Liver (tissue), 9 donors: ENCODE measurements around the gene LRIT1. TPM values are rescaled to one million over a fixed set of nuclear protein-coding genes. Genes with fewer than 3 reads are reported as not detected.

ENCODE experiments used
- DNase-seq: peaks from one replicate; pipeline ENCODE4 v3.0.0-alpha.2; 2017; ENCODE audit warnings: low spot score
- H3K27ac ChIP-seq, 2 donors: one replicate each; pipeline ENCODE4 v1.7.0; 2013; ENCODE audit warnings: inconsistent platforms in 2 of 2, low read length in 2 of 2, control low read depth in 1 of 2, low read depth in 1 of 2, mild to moderate bottlenecking in 1 of 2
- H3K27me3 ChIP-seq, 4 donors: one replicate each; pipeline versions ENCODE4 v1.6.1 to v1.7.0; 2013; ENCODE audit warnings: low read length in 3 of 4, inconsistent platforms in 1 of 4, mild to moderate bottlenecking in 1 of 4, moderate library complexity in 1 of 4; ENCODE audit not compliant: control insufficient read depth in 4 of 4, insufficient read depth in 4 of 4
- H3K36me3 ChIP-seq, 4 donors: one replicate each; pipeline versions ENCODE4 v1.6.1 to v1.7.0; 2013; ENCODE audit warnings: low read length in 3 of 4, mild to moderate bottlenecking in 3 of 4, low read depth in 1 of 4, moderate library complexity in 1 of 4; ENCODE audit not compliant: control insufficient read depth in 4 of 4, insufficient read depth in 3 of 4
- H3K4me1 ChIP-seq, 4 donors: one replicate each; pipeline versions ENCODE4 v1.6.1 to v1.7.0; 2013; ENCODE audit warnings: low read length in 3 of 4, mild to moderate bottlenecking in 3 of 4, moderate library complexity in 1 of 4; ENCODE audit not compliant: control insufficient read depth in 4 of 4, insufficient read depth in 4 of 4
- H3K4me3 ChIP-seq, 3 donors: one replicate each; pipeline versions ENCODE4 v1.6.1 to v1.7.0; 2013; ENCODE audit warnings: low read length in 3 of 3, control low read depth in 1 of 3, low read depth in 1 of 3, mild to moderate bottlenecking in 1 of 3
- H3K9ac ChIP-seq, 2 donors: one replicate each; pipeline ENCODE4 v1.7.0; 2013; ENCODE audit warnings: low read length in 2 of 2, mild to moderate bottlenecking in 2 of 2, moderate library complexity in 2 of 2, control low read depth in 1 of 2, low read depth in 1 of 2
- H3K9me3 ChIP-seq, 4 donors: one replicate each; pipeline versions ENCODE4 v1.6.1 to v1.7.0; 2013; ENCODE audit warnings: low read length in 3 of 4; ENCODE audit not compliant: control insufficient read depth in 4 of 4
- CTCF ChIP-seq: fragments of 150-350 bp; IDR thresholded peaks from 2 replicates; pipeline ENCODE4 v1.5.1; 2017; ENCODE audit warnings: improper control_type of control experiment, low read depth, low read length; ENCODE audit not compliant: missing input control
- EGR1 ChIP-seq, 2 donors: IDR thresholded peaks; 2 replicates each; pipeline ENCODE4 v1.6.1; 2016 to 2018; ENCODE audit warnings: antibody characterized with exemption in 2 of 2, low read depth in 2 of 2
- FOXA1 ChIP-seq: IDR thresholded peaks from 2 replicates; pipeline ENCODE4 v1.6.1; 2016; ENCODE audit warnings: antibody characterized with exemption
- FOXA2 ChIP-seq: IDR thresholded peaks from 2 replicates; pipeline ENCODE4 v1.6.1; 2016; ENCODE audit warnings: antibody characterized with exemption
- GABPA ChIP-seq, 2 donors: IDR thresholded peaks in 1 of 2; conservative IDR thresholded peaks in 1 of 2; 2 replicates each; pipeline ENCODE4 v1.6.1; 2016; ENCODE audit warnings: antibody characterized with exemption in 2 of 2, mild to moderate bottlenecking in 1 of 2, moderate library complexity in 1 of 2
- HNF4A ChIP-seq, 2 donors: conservative IDR thresholded peaks; 2 replicates each; pipeline ENCODE4 v1.6.1; 2016; ENCODE audit warnings: antibody characterized with exemption in 2 of 2, mild to moderate bottlenecking in 2 of 2
- HNF4G ChIP-seq: IDR thresholded peaks from 2 replicates; pipeline ENCODE4 v1.6.1; 2016; ENCODE audit warnings: antibody characterized with exemption
- JUND ChIP-seq, 2 donors: IDR thresholded peaks; 2 replicates each; pipeline ENCODE4 v1.6.1; 2016; ENCODE audit warnings: antibody characterized with exemption in 2 of 2
- MAX ChIP-seq: IDR thresholded peaks from 2 replicates; pipeline ENCODE4 v1.6.1; 2016; ENCODE audit warnings: antibody characterized with exemption
- NR2F2 ChIP-seq: IDR thresholded peaks from 2 replicates; pipeline ENCODE4 v1.6.1; 2016; ENCODE audit warnings: antibody characterized with exemption
- RAD21 ChIP-seq, 2 donors: IDR thresholded peaks; 2 replicates each; pipeline ENCODE4 v1.6.1; 2016; ENCODE audit warnings: antibody characterized with exemption in 2 of 2, mild to moderate bottlenecking in 2 of 2
- RXRA ChIP-seq, 2 donors: IDR thresholded peaks; 2 replicates each; pipeline ENCODE4 v1.6.1; 2017 to 2018; ENCODE audit warnings: antibody characterized with exemption in 2 of 2, mild to moderate bottlenecking in 1 of 2
- SP1 ChIP-seq: IDR thresholded peaks from 2 replicates; pipeline ENCODE4 v1.6.1; 2018; ENCODE audit warnings: antibody characterized with exemption, mild to moderate bottlenecking
- TAF1 ChIP-seq: conservative IDR thresholded peaks from 2 replicates; pipeline ENCODE4 v1.6.1; 2016; ENCODE audit warnings: antibody characterized with exemption, mild to moderate bottlenecking
- YY1 ChIP-seq: IDR thresholded peaks from 2 replicates; pipeline ENCODE4 v1.6.1; 2016; ENCODE audit warnings: antibody characterized with exemption, mild to moderate bottlenecking
- ZBTB33 ChIP-seq: IDR thresholded peaks from 2 replicates; pipeline ENCODE4 v1.6.1; 2016; ENCODE audit warnings: antibody characterized with exemption
- WGBS: extraction: QIAGEN DNeasy Blood & Tissue Kit; methylation state at CpG from one replicate; pipeline ENCODE4 v1.1.7; 2013; 5-methylcytosine and 5-hydroxymethylcytosine counted together
- polyA plus RNA-seq, 2 donors: library from polyadenylated mRNA; stranded (reverse) in 1 of 2; unstranded in 1 of 2; fragments of 200-250 nt in 1 of 2; fragments of >200 nt in 1 of 2; fragmentation: Nextera tagmentation in 1 of 2; extraction: Ambion mirVana in 1 of 2; gene quantifications; one replicate each; pipeline versions ENCODE4 v1.2.1 to v1.2.3, GENCODE V29; 2013 to 2015
- total RNA-seq, 2 donors: library from RNA; depleted of rRNA; stranded (reverse); fragments of >200 nt; gene quantifications; one replicate each; pipeline ENCODE4 v1.2.3, GENCODE V29; 2014
- TF ChIP-seq, protein P1 (sequence below): IDR thresholded peaks from 2 replicates; pipeline ENCODE4 v1.6.1; 2016; ENCODE audit warnings: antibody characterized with exemption, mild to moderate bottlenecking
- TF ChIP-seq, protein P2 (sequence below): IDR thresholded peaks from 2 replicates; pipeline ENCODE4 v1.6.1; 2016; ENCODE audit warnings: antibody characterized with exemption
- donor health status: healthy.
- donor health status: healthy.
- donor health status: healthy.
- donor health status: healthy.
- donor health status: healthy.

Gene LRIT1
- total and polyA plus RNA-seq, 4 donors, result not detected

DNA sequence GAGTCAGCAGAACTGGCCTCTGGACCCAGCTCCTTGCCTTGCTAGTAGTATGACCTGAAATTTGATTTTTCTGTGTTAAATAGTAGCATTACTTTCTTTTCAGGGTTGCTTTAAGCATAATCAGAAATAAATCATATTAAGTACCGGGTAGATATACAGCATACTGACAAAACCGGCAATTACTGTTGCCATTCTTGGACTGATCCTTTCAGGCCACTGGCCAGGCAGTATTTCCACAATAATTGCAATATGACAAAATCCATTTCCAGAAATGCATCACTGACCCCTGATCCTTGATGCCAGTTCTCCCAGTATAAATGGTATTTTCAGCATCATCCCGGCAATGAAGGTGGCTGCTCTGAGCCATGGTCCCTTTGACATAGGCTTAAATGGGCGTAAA is 6.9 kb downstream of the LRIT1 start (continued):
- TF ChIP-seq, protein P1, sequence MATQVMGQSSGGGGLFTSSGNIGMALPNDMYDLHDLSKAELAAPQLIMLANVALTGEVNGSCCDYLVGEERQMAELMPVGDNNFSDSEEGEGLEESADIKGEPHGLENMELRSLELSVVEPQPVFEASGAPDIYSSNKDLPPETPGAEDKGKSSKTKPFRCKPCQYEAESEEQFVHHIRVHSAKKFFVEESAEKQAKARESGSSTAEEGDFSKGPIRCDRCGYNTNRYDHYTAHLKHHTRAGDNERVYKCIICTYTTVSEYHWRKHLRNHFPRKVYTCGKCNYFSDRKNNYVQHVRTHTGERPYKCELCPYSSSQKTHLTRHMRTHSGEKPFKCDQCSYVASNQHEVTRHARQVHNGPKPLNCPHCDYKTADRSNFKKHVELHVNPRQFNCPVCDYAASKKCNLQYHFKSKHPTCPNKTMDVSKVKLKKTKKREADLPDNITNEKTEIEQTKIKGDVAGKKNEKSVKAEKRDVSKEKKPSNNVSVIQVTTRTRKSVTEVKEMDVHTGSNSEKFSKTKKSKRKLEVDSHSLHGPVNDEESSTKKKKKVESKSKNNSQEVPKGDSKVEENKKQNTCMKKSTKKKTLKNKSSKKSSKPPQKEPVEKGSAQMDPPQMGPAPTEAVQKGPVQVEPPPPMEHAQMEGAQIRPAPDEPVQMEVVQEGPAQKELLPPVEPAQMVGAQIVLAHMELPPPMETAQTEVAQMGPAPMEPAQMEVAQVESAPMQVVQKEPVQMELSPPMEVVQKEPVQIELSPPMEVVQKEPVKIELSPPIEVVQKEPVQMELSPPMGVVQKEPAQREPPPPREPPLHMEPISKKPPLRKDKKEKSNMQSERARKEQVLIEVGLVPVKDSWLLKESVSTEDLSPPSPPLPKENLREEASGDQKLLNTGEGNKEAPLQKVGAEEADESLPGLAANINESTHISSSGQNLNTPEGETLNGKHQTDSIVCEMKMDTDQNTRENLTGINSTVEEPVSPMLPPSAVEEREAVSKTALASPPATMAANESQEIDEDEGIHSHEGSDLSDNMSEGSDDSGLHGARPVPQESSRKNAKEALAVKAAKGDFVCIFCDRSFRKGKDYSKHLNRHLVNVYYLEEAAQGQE, result no peak
- TF ChIP-seq MAX (no peak), FOXA1 (no peak), FOXA2 (no peak)

DNA sequence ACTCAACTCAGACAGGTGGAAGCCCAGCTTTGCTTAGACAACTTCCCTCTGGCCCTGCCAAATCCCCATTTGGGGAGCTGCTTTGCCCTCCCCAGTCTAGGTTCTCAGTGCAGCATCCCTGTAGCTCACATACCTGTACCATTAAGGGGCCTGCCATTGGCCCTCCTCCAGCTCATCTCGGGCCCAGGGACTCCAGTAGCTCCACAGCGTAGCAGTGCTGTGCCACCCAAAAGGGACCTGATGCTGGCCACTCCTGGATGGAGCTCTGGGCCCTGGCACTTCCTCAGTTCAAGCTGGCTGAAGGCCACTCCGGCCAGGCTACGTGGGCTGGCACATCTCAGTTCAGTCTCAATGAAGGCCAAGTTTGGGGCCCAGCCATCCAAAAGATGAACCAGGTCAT is 7.4 kb downstream of the LRIT1 start:
- Histone ChIP-seq H3K4me1 (no peaks in the 10 kb centered on the region), H3K4me3 (no peak overlapping the region), H3K27ac (no peak overlapping the region), H3K27me3 (peaks cover 0 to 9% (median 4%) of the 10 kb centered on the region in 4 donors), H3K9me3 (peaks cover 0 to 3% (median 0%) of the 10 kb centered on the region in 4 donors), H3K9ac (no peak overlapping the region), H3K36me3 (no peaks in the 10 kb centered on the region)
- no peak for DNase-seq
- WGBS, result 86% methylated on average over 4 of the region's 4 CpGs
- TF ChIP-seq YY1 (no peak), EGR1 (IDR thresholded peaks at IDR 0.05; ENCODE audit: low read depth in 2 of 2) (no peak), HNF4G (no peak), JUND (IDR thresholded peaks at IDR 0.05) (no peak), RXRA (IDR thresholded peaks at IDR 0.05) (no peak)
- TF ChIP-seq, protein P2, sequence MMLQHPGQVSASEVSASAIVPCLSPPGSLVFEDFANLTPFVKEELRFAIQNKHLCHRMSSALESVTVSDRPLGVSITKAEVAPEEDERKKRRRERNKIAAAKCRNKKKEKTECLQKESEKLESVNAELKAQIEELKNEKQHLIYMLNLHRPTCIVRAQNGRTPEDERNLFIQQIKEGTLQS, result no peak

DNA sequence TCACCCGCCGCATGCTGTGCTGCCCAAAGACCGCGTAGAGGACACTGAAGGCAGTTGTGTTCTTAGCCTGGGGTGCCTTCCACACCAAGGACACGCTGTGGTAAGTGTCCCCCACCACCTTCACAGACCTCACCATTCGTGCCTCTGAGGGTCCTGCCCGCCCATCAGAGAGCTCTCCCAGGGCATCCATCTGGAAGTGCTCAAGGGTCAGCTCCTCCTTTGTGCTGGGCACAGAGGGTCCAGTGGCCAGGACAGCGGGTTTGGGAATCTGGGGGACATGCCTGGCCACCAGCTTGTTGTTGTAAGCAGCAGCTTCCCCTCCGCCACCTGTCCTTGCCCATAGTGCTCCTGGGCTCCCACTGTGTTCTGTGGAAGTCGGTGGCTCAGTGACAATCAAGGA is 9.0 kb downstream of the LRIT1 start:
- Histone ChIP-seq H3K27ac (no peak overlapping the region), H3K9ac (no peak overlapping the region), H3K9me3 (no peaks in the 10 kb centered on the region), H3K36me3 (no peaks in the 10 kb centered on the region), H3K4me3 (no peak overlapping the region), H3K4me1 (no peaks in the 10 kb centered on the region), H3K27me3 (peaks cover 0 to 9% (median 3%) of the 10 kb centered on the region in 4 donors)
- DNase-seq, result no peak
- WGBS, result 82% methylated on average over 10 of the region's 10 CpGs
- TF ChIP-seq MAX (no peak), GABPA (IDR thresholded peaks at IDR 0.05 in 1 of 2, conservative IDR thresholded peaks at IDR 0.05 in 1 of 2) (no peak), FOXA1 (no peak), RXRA (IDR thresholded peaks at IDR 0.05) (no peak), NR2F2 (no peak), ZBTB33 (no peak), TAF1 (no peak), JUND (IDR thresholded peaks at IDR 0.05) (no peak), CTCF (no peak), YY1 (no peak), FOXA2 (no peak), EGR1 (IDR thresholded peaks at IDR 0.05; ENCODE audit: low read depth in 2 of 2) (no peak), RAD21 (IDR thresholded peaks at IDR 0.05) (no peak), SP1 (no peak), HNF4G (no peak), HNF4A (conservative IDR thresholded peaks at IDR 0.05) (no peak)
- TF ChIP-seq, protein P1, result no peak
- TF ChIP-seq, protein P2, result no peak
